ENCODE data around the gene EIF5. TPM values are rescaled to one million over a fixed set of nuclear protein-coding genes. Genes with fewer than 3 reads are reported as not detected.

Gene EIF5
- total and polyA plus RNA-seq, 2 of the 8 experiments (the other 6 are each of a cell fraction or from before 2014, with no cell fraction given), result 179 to 323 TPM

DNA sequence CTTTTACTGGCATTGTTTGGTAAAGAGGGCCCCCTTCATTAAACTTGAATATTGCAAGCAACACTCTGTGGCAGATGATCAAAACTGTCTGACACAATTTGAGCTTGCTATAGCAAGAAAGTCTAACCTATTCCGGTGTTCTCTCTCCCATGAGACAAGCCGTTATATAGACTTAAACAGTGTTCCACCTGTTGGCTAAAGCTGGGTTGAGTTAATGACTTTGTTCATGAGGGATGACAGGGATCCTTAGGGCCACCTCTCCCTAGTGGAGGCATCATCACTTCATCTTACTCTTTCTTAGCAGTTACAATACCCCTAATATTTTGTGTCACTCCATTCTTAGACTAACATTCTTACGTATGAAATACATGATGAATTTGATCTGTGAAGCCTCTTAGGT is 3.8 kb downstream of the EIF5 start:
- no peak overlapping the region for H3K27ac ChIP-seq (ENCODE audit: low read depth, low read length)
- no peak overlapping the region for H2BK120ac ChIP-seq (replicated peaks; ENCODE audit: low read depth, low read length)
- H3K14ac ChIP-seq (ENCODE audit: insufficient read length), result no peak overlapping the region
- H3K4me3 ChIP-seq (ENCODE audit: extremely low read depth in 1 of 4, insufficient read depth in 2 of 4, low read depth in 3 of 4, low read length in 4 of 4), result no peak overlapping the region
- FAIRE-seq (no peak), DNase-seq (ENCODE audit: low read depth in 1 of 2, low spot score in 2 of 2) (no peak)
- no peak overlapping the region for H2AK5ac ChIP-seq (ENCODE audit: low read depth, low read length)
- no peak overlapping the region for H3K18ac ChIP-seq (ENCODE audit: extremely low read depth, low read length)
- no peak overlapping the region for H2BK20ac ChIP-seq (ENCODE audit: low read length)
- H3K4ac ChIP-seq (replicated peaks; ENCODE audit: insufficient read length, low read depth, low read length), result no peak overlapping the region
- no peak overlapping the region for H2AFZ ChIP-seq (ENCODE audit: low read length)
- H2BK15ac ChIP-seq (ENCODE audit: low read length), result no peak overlapping the region
- H3K23me2 ChIP-seq (ENCODE audit: low read depth, low read length), result peaks cover 6% of the 10 kb centered on the region; the same call in 1 of the 2 replicates
- H3K23ac ChIP-seq (ENCODE audit: insufficient read length), result no peak overlapping the region
- WGBS, 2 experiments (ENCODE audit: extremely low coverage in 1 of 2, insufficient coverage in 1 of 2, insufficient read length in 1 of 2, insufficient replicate concordance in 2 of 2, low coverage in 1 of 2, low lambda C conversion rate in 2 of 2, missing lambda C conversion rate in 1 of 2), result 93% methylated on average over 3 of the region's 3 CpGs; no CpG with 5 or more reads in 1 of the 2 experiments
- peaks cover 8 to 33% of the 10 kb centered on the region in 2 experiments; a peak in 3 of 4 replicates for H3K79me2 ChIP-seq (ENCODE audit: control insufficient read depth in 1 of 2, insufficient read depth in 2 of 2, low read length in 2 of 2)
- no peak overlapping the region for H3K9ac ChIP-seq (replicated peaks in 1 of 4; ENCODE audit: extremely low read depth in 1 of 4, low read depth in 3 of 4, low read length in 3 of 4)
- ChIA-PET POLR2A (ENCODE audit: partially characterized antibody) (interaction anchor here (0.8 to 16.0 kb wide), 11 partner anchors 8 to 214 kb away, joined by 3 to 247 read pairs (median 5); no protein-coding TSS in a partner anchor), CTCF (ENCODE audit: partially characterized antibody) (interaction anchor here (2.0 kb wide), 1 partner anchor 56 kb away, joined by 7 read pairs; no protein-coding TSS in a partner anchor)
- H2BK5ac ChIP-seq (ENCODE audit: low read depth, low read length), result no peak overlapping the region
- no peak overlapping the region for H3K56ac ChIP-seq (replicated peaks; ENCODE audit: insufficient read length, low read depth, low read length)
- no peak overlapping the region for H4K5ac ChIP-seq (ENCODE audit: insufficient read length, low read depth, low read length)
- H3K9me3 ChIP-seq (ENCODE audit: insufficient read depth in 2 of 2, low read depth in 1 of 2, low read length in 1 of 2), result no peaks in the 10 kb centered on the region
- H3K4me1 ChIP-seq (replicated peaks in 1 of 4; ENCODE audit: control insufficient read depth in 3 of 4, insufficient read depth in 4 of 4, low read length in 3 of 4), result peaks cover 0 to 5% (median 2%) of the 10 kb centered on the region in 4 experiments; a peak in 3 of 7 replicates
- H2BK12ac ChIP-seq (ENCODE audit: low read depth, low read length), result no peak overlapping the region
- no peak overlapping the region for H4K8ac ChIP-seq (ENCODE audit: extremely low read depth, insufficient read depth, low read length)
- H4K20me1 ChIP-seq (replicated peaks in 1 of 2; ENCODE audit: control insufficient read depth in 1 of 2, insufficient read depth in 2 of 2, low read length in 2 of 2), result peaks cover 21 to 30% of the 10 kb centered on the region in 2 experiments
- no peaks in the 10 kb centered on the region for H3K27me3 ChIP-seq (replicated peaks in 1 of 4; ENCODE audit: control insufficient read depth in 3 of 4, extremely low read depth in 1 of 4, insufficient read depth in 3 of 4, low read length in 3 of 4)
- peaks cover 5% of the 10 kb centered on the region for H3K79me1 ChIP-seq (ENCODE audit: low read depth, low read length)
- H4K91ac ChIP-seq (replicated peaks; ENCODE audit: insufficient read length, low read length), result no peak overlapping the region
- TF ChIP-seq RNF2 (IDR thresholded peaks at IDR 0.05; ENCODE audit: borderline replicate concordance, low read depth, low read length, missing control alignments, poor library complexity, severe bottlenecking) (no peak), POLR2AphosphoS5 (IDR thresholded peaks at IDR 0.05; ENCODE audit: low read depth, low read length) (peak; percentile 41; the same call in 1 of the 2 replicates), POLR2A (IDR thresholded peaks at IDR 0.05; ENCODE audit: control extremely low read depth in 1 of 2, low read depth in 2 of 2, low read length in 2 of 2) (0 out of 3 replicates have a peak, but pooled peaks of 1 of the 2 experiments have one; percentile 5)
- peaks cover 55 to 77% (median 73%) of the 10 kb centered on the region in 4 experiments for H3K36me3 ChIP-seq (ENCODE audit: control insufficient read depth in 2 of 4, insufficient read depth in 4 of 4, low read length in 3 of 4)
- H3K4me2 ChIP-seq (ENCODE audit: insufficient read depth in 1 of 2, low read depth in 2 of 2, low read length in 2 of 2), result no peak overlapping the region
